NCI-H226 (cell line): ENCODE data around the gene MYH13.
A peak's percentile ranks its signal among the peaks of the same experiment; 100 is the strongest.
"Not testable (repeated sequence)": the region's sequence is repeated elsewhere in the genome, so short reads cannot be mapped to it uniquely, and the experiment has no call there.

Source experiments
- DNase-seq: peaks from one replicate; pipeline ENCODE4 v3.0.0-alpha.2; 2015

Gene MYH13

GRCh38 chr17:10295728-10296343, 77.0 kb downstream of the MYH13 start:
- DNase-seq = peak; percentile 57

GRCh38 chr17:10294180-10294579, 78.6 kb downstream of the MYH13 start:
- no peak for DNase-seq

DNA sequence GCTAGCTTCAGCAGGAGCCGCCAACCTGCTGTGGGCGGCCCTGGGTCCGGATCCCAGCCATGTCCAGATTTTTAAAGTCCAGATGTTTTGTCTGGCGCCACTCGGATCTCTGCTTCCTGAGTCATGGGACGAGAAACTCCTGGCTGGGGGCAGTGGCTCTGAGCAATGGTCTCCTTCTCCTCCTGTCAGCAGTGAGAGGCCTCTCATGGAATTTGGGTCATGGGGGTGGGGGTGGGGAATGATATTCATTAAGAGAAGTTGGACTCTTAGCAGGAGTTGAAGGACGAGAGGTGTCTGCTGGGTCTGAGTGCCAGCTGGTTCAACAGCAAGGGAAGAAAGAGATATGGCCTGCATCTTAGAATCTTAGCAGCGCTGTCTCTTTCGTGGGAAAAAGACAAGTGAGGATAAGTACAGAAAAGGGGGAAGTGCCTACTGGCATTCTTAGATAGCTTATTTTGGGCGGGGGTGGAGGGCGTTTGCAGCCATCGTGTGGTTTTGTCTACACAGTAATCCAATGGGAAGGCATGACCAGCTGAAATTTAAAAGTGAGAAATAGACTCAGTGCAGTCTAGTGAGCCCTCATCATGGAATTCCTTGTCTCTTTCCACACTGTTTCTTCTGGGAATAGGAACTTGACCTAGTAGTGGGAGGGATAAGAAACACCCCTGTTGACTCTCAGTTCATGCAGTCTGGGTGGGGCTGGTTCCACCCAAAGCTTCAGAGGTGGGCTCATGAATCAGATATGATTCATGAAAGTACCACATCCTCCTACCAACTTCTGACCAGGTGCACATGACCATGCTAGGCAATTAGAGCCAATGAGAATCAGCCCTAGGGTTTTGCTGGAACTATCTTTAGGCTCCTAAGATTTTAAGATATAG, 80.5 kb downstream of the MYH13 start:
- peak; percentile 77 for DNase-seq

DNA sequence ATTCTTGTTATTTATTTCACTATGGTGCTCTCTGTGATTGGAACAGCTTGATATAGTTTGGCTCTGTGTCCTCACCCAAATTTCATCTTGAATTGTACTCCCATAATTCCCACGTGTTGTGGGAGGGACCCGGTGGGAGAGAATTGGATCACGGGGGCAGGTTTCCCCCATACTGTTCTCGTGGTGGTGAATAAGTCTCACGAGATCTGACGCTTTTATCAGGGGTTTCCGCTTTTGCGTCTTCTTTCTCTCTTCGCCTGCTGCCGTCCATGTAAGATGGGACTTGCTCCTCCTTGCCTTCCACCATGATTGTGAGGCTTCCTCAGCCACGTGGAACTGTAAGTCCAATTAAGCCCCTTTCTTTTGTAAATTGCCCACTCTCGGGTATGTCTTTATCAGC, 81.2 kb downstream of the MYH13 start:
- not testable (repeated sequence) for DNase-seq

- DNase-seq = no peak
These were observed 82.8 kb downstream of the MYH13 start for GRCh38 chr17:10290041-10290440.

GRCh38 chr17:10286324-10286723, 86.5 kb downstream of the MYH13 start:
- DNase-seq = peak; percentile 15

GRCh38 chr17:10285896-10286295, 86.9 kb downstream of the MYH13 start:
- no peak for DNase-seq

DNA sequence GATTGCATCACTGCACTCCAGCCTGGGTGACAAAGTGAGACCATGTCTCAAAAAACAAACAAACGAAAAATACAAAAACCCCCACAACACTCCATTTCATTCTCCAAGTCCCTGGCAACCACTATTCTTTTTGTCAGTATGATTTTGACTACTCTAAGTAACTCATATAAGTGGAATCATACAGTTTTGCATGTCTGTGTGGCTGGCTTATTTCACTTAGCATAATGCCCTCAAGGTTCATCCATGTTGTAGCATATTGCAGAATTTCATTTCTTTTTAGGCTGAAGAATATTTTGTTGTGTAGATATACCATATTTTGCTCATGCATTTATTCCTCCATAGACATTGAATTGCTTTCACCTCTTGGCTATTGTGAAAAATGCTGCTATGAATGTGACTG, 92.7 kb downstream of the MYH13 start:
- DNase-seq = no peak

- DNase-seq = no peak
These were observed 94.6 kb downstream of the MYH13 start for GRCh38 chr17:10278218-10278617.

DNA sequence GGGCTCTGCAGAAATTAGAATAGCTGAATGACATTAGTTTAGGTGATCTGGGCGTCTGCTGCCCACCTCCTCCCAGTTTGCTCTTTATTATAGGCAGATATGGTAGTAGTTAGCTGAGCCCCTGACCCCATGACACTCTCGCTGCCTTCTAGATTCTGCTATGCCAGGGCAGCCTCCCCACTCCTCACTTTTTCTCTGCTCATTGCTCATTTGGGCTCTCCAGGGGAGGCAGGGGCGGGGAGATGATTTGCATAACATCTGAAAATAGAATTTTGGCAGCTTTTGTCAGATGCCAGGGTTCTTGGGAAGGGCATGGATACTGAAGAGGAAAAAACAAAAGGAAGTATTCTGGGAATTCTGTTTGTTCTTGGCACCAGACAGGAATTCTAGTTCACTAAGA, 96.4 kb downstream of the MYH13 start:
- no peak for DNase-seq

DNA sequence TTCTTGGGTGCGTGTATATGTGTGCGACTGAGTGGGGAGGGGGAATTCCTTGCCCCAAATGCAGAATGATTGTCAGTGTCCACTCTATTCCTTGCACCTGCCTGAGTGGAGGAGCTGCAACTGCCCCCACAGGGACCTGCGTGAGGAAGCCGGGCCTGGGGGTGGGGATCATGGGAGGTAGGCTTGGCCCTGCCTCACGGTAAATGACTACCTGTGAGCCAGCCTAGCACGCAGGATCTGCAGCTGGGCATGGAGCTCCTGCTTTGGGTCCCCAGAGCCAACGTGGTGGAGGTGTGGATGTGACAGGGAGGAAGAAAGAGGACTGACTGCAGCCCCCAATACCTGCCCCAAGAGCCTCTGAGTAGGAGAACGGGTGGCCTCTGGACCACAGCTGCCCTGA, 97.4 kb downstream of the MYH13 start:
- DNase-seq = no peak

- DNase-seq = peak; percentile 53
These were observed 101.7 kb downstream of the MYH13 start for GRCh38 chr17:10271106-10271562.

DNA sequence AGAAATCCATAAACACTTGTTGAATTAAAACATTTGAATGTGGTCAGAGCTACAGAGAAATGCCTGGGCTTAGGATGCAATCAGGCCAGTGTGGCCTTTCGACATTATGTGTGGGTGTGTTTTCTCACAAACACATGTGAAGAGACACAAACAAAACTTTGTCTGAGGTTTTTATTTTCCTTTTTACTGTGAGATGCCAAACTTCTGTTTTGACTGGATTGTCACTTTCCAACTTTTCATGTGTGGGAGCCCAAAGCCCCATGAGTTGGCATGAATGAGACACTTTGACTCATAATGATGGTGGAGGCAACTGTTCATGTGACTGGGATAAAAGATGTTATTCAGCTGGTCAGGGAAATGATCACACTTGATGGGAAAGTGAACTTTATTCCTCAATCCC, 102.5 kb downstream of the MYH13 start:
- no peak for DNase-seq

- no peak for DNase-seq
These were observed 104.8 kb downstream of the MYH13 start for GRCh38 chr17:10268005-10268404.

GRCh38 chr17:10266296-10266876, 106.4 kb downstream of the MYH13 start:
- no peak for DNase-seq

GRCh38 chr17:10265100-10265810, 107.6 kb downstream of the MYH13 start:
- DNase-seq = no peak

DNA sequence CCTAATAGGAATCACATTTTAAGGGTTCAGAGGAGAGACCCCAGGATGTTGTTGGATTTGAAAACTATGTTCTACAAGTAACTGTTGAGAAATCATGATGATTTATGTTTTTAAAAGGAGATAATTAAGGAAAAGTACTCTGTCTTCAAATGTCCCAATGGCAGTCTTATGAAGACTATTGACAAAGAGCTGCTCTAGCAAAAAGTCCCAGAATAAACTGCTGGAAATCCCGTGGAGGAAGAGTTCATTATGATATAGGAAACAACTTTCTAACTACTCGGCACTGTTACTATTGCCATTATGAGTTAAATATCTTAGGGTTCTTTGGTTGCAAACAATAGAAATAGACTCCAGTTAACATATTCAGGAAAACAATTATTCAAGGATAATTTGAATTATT, 108.8 kb downstream of the MYH13 start:
- no peak for DNase-seq

DNA sequence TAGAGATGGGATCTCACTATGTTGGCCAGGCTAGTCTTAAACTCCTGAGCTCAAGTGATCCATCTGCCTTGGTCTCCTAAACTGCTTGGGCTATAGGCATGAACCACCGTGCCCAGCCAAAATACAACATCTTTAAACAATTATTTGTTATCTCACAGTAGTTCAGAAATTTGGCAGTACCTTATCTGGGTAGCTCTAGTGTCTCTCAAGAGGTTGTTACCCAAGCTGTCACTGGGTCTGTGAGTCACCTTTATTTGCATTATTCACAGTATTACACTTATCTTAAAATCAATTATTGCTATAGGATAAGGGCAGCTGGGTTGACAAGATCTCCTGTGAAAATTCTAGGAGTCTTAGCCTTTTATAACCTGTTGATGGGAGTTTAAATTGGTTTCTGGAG, 110.4 kb downstream of the MYH13 start:
- no peak for DNase-seq

DNA sequence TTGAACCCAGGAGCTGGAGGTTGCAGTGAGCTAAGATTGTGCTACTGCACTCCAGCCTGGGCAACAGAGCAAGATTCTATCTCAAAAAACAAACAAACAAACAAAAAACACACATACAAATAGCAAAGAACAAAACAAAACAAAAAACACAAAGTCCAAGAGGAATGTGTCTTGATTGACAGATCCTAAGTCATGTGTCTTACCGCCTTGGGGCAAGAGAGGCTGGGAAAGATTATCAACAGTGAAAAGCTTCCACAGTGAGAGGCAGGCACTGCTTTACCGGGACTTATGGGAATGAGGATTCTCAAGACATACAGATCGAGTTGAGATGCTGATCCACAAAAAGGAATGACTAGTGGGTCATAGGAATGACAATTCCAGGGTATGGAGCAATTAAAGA, 111.7 kb downstream of the MYH13 start:
- DNase-seq = no peak

DNA sequence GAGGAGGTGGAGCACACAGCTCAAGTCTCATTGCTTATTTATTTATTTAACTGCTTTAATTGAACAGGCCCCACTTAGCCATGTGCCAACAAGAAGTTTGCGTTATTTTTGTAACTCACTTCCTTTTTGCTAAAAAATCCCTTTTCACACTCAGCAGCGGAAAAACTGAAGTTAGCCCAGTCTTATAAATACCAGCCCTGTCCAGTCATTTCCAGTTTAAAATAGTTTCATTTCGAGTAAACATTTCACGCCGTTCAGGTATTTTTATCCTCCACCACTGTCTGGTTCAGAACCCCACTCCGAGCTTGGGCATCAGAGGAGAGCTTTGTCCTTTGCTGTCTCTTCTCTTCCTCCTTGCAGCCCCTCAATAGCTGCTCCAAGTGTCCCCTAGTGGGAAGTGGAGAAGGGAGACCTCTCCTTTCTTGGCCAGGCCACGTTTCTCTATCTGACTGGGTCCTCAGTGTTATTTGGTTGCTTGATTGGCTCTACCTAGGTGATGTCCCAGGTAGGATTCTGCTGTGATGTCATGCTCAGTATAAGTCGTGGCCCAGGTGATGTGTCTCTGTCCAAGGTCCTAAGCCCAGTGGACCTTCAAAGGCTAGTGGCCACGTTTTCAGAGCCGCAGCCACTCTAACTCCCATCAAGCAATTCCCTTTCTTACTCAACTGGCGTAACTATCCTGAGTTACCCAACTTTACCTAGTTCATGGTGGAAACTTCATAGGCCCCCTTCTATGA, 121.4 kb downstream of the MYH13 start:
- no peak for DNase-seq
